Daoy (cell line): ENCODE results near the gene DNAJA3. TPM values are rescaled to one million over a fixed set of nuclear protein-coding genes. Genes with fewer than 3 reads are reported as not detected.

Experiments
- total RNA-seq: library from RNA; depleted of rRNA; stranded (reverse); fragments of >200 nt; shearing (Covaris generic); gene quantifications from 2 replicates; pipeline ENCODE4 v1.2.3, GENCODE V29; 2014; rRNA removed

DNAJA3 gene
- total RNA-seq, 1 experiment from 2014 or later = 73.9 TPM

Other genes with a start within 250 kb of the DNAJA3 start
- not detected in 2 replicates for gene SRL, start 183.8 kb upstream of the DNAJA3 start, total RNA-seq
- gene TFAP4, start 152.8 kb upstream of the DNAJA3 start, total RNA-seq = 13.4 and 14.1 TPM in 2 replicates
- gene GLIS2, start 109.8 kb upstream of the DNAJA3 start, total RNA-seq = 0.36 and 0.46 TPM in 2 replicates
- gene PAM16, start 74.5 kb upstream of the DNAJA3 start, total RNA-seq = 34.1 and 71.8 TPM in 2 replicates
- 22.1 and 25.1 TPM in 2 replicates for gene VASN, start 54.0 kb upstream of the DNAJA3 start, total RNA-seq
- gene CORO7, start 9.3 kb upstream of the DNAJA3 start, total RNA-seq = 7.0 and 11.3 TPM in 2 replicates
- gene NMRAL1, start 48.8 kb downstream of the DNAJA3 start, total RNA-seq = 26.5 and 53.5 TPM in 2 replicates
- 38.6 and 41.3 TPM in 2 replicates for gene HMOX2, start 50.5 kb downstream of the DNAJA3 start, total RNA-seq
- gene CDIP1, start 112.9 kb downstream of the DNAJA3 start, total RNA-seq = 9.7 and 11.9 TPM in 2 replicates
- not detected in 2 replicates for gene C16orf96, start 130.5 kb downstream of the DNAJA3 start, total RNA-seq
- 10.2 and 16.3 TPM in 2 replicates for gene UBALD1, start 189.0 kb downstream of the DNAJA3 start, total RNA-seq
- gene MGRN1, start 199.0 kb downstream of the DNAJA3 start, total RNA-seq = 8.4 and 26.1 TPM in 2 replicates